HG02870 (cell line): ENCODE measurements around the gene RPS5.
"Not testable (repeated sequence)": the region's sequence is repeated elsewhere in the genome, so short reads cannot be mapped to it uniquely, and the experiment has no call there.

ENCODE experiments used
- ATAC-seq: cut with Tn5 transposase; IDR thresholded peaks from one replicate; pipeline ENCODE4 v1.9.1; 2021; ENCODE audit warnings: mild to moderate bottlenecking, moderate library complexity; ENCODE audit not compliant: unreplicated experiment

Gene RPS5

DNA sequence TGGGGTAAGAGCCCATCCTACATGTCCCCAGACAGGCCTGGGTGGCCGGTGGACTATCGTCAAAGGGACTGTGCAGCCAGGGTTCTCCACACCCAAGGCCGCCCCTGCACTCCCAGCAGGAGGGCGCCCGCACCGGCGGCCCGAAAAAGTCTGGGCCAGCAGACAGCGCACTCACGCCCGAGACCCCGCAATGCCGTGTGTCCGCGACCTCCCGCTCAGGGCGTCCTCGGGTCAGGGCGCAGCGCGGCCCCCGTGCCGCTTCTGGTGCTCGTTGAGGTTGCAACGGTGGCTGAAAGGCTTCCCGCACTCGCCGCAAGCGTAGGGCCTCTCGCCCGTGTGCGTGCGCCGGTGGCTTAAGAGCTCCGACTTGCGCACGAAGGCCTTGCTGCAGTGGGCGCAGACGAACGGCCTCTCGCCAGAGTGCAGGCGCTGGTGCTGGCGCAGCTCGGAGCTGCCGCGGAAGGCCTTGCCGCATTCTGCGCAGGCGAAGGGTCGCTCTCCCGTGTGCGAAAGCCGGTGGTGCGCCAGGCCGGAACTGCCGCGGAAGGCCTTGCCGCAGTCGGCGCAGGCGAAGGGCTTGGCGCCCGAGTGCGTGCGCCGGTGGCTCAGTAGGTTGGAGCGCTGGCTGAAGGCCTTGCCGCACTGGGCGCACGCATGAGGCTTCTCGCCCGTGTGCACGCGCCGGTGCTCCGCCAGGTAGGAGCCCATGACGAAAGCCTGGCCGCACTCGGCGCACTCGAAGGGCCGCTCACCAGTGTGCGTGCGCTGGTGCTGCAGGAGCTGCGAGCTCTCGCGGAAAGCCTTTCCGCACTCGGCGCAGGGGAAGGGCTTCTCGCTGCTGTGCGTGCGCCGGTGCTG is 30.9 kb upstream of the RPS5 start:
- no peak for ATAC-seq

DNA sequence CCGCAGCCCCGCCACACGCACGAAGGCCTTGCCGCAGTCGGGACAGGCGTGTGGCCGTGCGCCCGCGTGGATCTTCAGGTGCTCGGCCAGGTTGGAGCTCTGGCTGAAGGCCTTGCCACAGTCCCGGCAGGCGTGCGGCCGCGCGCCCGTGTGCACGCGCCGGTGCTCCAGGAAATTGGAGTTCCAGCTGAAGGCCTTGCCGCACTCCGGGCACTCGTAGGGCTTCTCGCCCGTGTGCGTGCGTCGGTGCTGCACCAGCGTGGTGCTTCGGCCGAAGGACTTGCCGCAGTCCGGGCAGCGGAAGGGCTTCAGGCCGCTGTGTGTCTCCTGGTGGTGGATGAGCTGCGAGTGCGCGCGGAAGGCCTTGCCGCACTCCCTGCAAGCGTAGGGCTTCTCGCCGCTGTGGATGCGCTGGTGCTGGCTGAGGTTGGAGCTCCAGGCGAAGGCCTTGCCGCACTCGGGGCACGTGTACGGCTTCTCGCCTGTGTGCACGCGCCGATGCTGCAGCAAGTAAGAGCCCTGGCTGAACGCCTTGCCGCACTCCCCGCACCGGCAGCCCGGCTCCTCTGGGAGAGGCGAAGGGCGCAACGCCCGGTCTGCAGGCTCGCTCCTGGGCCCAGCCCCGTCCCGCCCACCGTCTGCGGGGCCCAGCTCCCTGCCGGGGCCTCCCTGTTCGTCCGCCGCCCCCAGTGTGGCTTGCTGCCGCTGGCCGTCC is 30.1 kb upstream of the RPS5 start:
- ATAC-seq, result no peak

DNA sequence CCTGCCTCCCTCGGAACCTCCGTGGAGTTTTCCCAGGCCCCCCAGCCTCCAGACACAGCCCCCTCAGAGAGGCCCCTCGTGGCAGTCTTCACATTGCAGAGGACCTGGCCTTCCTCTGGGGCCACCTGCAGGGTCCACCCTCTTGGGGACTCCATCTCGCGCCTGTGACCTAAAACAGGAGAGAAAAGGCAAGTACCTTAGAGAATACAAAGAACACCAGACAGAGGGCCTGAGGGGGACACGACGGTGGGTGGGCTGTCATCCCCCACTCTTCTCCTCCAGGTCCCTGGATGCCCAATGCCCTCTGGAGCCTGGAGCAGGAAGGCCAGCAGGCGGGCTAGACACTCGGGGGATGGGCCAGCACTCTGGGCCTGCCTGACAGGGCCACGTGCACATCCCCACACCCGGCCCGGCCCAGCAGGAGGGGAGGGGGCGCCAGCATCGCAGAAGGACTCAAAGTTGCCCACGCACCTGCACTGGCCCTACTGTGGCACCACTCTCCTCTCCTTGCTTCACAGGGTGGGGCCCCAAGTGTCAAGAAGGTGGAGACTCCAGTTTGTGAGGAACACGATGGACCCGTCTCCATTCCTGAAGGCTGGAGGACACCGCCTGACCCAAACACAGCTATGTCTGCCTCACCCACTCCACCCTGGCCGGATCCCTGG is 29.5 kb upstream of the RPS5 start:
- ATAC-seq, result no peak

GRCh38 chr19:58361900-58362271 is 25.2 kb upstream of the RPS5 start:
- peak; percentile 2 for ATAC-seq

- peak; percentile 77 for ATAC-seq
These were observed 24.6 kb upstream of the RPS5 start, which contains the start of gene ZNF497 for GRCh38 chr19:58362272-58362994. ZNF497 (minus strand) TSS chr19:58362751; CDS start chr19:58357635, 5,116 bp downstream.

- no peak for ATAC-seq
These were observed 22.9 kb upstream of the RPS5 start for GRCh38 chr19:58364146-58364545.

GRCh38 chr19:58366585-58367430 is 20.3 kb upstream of the RPS5 start:
- no peak for ATAC-seq

GRCh38 chr19:58367698-58368454 is 19.2 kb upstream of the RPS5 start:
- ATAC-seq, result no peak

- ATAC-seq, result no peak
These were observed 18.3 kb upstream of the RPS5 start for GRCh38 chr19:58368561-58369360.

DNA sequence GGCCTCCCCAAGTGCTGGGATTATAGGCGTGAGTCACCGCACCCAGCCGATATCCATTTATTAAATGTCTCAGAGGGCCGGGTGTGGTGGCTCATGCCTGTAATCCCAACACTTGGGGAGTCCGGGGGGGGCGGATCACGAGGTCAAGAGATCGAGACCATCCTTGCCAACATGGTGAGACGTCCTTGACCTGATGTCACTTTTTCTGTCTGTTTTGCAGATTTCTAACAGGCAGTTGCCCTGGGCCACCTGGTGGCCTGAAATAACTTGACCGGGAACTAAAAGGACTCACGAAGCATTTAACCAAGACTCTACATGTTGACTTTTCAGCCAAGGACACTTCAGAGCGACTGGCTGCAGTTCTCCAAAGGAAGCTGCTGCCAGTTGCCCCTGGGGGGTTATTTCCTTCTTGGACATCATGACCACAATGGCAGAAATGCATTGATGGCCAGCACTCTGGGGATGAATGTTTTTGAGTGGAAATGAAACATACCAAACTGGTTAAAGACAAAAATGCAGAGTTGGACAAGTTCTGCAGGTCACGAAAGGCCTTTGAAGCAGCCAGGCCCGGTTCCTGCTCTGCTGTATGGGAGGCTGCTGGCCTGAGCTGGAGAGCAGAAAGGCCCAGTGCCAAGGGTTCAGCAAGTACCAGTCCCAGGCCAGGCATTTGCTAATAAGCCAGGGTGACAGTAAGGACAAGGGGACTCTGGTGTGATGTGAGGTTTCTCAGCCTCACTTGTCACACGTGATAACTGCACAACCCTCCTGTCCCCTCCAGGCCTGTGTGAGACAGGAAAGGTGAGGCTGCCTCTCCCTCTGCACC is 14.5 kb upstream of the RPS5 start:
- ATAC-seq, result no peak

DNA sequence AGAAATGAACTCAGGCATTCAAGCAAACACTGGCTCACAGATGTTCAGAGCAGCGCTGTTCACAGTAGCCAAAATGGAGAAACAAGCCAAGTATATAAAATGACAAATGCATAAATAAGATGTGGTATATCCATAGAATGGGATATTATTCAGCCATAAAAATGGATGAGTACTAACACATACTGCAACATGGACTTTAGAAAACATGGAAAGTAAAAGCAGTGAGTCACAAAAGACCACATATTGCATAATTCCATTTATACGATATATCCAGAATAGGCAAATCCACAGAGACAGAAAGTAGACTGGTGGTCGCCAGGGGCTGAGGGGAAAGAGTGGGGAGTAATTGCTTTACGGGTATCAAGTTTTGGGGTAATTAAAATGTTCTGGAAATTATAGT is 12.9 kb upstream of the RPS5 start:
- ATAC-seq, result no peak

- ATAC-seq, result not testable (repeated sequence)
These were observed 10.3 kb upstream of the RPS5 start for GRCh38 chr19:58376724-58377123.

GRCh38 chr19:58379246-58379645 is 7.8 kb upstream of the RPS5 start:
- no peak for ATAC-seq

DNA sequence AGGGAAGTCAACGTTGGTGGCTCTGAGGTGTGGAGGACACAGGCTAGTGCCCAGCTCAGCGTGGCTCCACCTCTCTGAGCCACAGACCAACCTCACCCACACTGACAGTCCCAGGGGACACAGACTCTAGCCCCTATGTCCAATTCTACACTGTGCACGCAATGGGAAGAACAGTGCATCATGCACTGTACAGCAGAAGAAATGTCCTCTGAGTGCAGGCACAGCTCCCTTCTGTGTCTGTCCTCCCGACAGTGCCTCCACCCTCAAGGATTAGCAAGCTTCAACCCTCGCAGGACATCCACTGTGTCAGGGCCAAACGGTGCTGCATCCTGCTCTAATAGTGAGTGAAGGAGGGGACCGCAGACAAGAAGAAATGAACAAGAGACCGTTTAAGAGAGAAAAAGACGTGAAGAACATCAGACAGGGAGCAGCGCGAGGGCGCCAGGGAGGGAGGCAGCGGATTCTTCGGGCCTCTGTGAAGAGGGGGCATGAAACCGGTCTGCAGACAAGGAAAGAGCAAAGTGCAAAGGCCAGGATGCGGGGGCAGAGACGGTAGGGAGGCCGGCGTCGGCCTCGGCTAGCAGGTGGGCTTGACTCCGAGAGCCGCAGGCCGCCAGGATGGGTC is 6.9 kb upstream of the RPS5 start:
- no peak for ATAC-seq

DNA sequence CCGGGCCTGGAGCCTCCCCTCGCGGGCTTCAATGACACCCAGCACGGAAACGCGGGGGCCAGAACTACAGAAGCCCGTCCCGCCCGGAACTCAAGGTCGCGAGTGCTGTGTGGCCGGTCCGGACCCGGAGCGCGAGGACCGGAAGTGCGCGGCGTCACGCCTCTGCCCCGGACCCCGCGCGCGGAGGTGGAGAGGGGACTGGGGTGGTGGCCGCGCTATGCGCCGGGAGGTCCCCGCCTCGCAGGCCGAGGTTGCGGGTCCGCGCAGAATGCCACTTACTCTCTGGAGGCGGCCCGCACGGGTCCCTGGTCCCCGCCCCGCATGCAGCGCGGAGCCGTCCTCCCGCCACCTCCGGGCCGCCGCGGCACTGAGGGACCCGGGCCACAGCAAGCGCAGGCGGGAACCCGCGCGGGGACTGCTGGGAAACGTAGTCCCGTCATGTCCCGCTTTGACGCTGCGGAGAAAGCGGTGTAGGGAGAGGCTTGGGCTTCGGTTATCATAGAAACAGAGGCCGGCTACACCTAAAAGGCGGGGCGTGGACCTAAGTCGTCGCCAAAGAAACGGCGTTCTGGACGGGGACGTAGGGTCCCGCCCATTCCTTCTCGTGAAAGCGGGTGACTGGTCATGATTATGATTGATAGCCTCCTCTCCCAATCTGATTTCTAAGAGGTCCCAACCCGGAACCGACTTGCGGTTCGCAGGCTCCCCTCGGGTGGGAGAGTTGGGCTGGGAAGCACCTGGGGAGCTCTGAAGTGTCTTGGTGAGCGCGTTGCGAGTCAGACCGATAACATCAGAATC is 6.2 kb upstream of the RPS5 start, which contains the start of gene ZNF837:
Gene ZNF837 (minus strand): TSS at position 369 of the 798 bp plus-strand sequence. CDS start 11,698 bp downstream, outside the sequence.
- peak; percentile 82 for ATAC-seq
